Jurkat, Clone E6-1 (cell line): ENCODE measurements around the gene ADGRG6.
A peak's percentile ranks its signal among the peaks of the same experiment; 100 is the strongest.

Experiments used
- DNase-seq: peaks from one replicate; pipeline ENCODE4 v3.0.0-alpha.2; 2011; ENCODE audit warnings: low read depth, low spot score
- H3K4me3 ChIP-seq: 2 replicates; pipeline ENCODE4 v1.5.1; 2011; ENCODE audit warnings: mild to moderate bottlenecking, low read length, control low read depth, moderate library complexity

ADGRG6 gene

DNA sequence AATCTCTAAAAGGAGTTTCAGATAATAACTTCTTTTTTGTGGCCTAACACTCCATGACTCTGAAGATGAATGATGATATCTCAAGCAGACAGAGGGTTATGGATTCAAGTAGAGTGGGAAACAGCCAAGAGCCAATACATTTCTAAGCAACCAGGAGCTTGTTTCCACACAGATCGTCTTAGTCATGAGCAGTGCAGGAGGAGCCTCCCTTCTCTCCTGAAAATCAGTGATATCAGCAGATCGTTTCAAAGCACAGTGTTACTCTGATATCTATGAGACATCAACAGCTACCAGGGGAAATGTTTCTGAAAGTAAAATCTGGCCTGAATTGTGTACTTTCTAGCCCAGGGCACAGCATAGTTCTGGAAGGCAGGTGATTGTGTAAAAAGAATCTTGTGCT lies 11.5 kb downstream of the ADGRG6 start:
- DNase-seq = no peak
- no peak overlapping the region for H3K4me3 ChIP-seq

GRCh38 chr6:142316791-142317368 lies 15.1 kb downstream of the ADGRG6 start:
- DNase-seq = no peak

GRCh38 chr6:142318714-142319113 lies 16.9 kb downstream of the ADGRG6 start:
- DNase-seq = no peak
- H3K4me3 ChIP-seq = no peak overlapping the region

More at GRCh38 chr6:142316791-142317368, 15.1 kb downstream of the ADGRG6 start:
- H3K4me3 ChIP-seq = no peak overlapping the region

DNA sequence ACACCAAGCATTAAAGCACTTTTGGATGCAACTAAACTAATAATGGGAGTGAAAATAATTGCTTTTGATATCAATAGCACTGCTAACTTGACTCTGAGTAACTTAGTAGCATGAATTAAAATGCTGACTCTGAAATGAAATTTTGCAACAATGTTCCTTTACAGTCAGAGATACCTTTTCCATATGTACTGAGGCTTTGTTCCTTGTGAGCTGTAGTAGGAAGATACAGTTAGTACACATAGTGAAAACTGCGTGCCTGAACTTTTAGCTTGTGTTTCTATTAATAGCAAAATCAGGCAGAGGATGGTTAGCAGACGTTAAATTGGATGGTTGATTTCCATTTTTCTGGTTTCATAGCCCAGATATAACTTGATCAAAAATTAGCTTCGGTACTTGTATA lies 18.6 kb downstream of the ADGRG6 start:
- DNase-seq = no peak
- H3K4me3 ChIP-seq = no peak overlapping the region

DNA sequence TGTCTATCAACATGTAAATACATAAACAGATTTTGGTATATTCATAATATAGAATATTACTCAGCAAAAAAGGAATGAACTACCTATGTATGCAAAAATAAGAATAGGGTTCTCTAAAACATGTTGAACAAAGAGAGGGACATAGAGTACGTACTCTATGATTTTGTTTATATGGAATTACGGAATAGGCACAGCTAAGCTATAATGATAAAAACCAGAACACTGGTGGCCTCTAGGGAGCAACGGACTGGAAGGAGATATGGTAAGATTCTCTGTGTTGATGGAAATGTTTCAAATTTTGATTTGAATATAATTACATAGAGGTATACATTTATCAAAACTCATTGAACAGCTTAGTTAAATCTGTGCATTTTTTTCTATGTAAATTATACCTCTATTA lies 19.6 kb downstream of the ADGRG6 start:
- no peak overlapping the region for H3K4me3 ChIP-seq
- no peak for DNase-seq

- no peak for DNase-seq
- no peak overlapping the region for H3K4me3 ChIP-seq
Observed at GRCh38 chr6:142322066-142322465, 20.3 kb downstream of the ADGRG6 start.

DNA sequence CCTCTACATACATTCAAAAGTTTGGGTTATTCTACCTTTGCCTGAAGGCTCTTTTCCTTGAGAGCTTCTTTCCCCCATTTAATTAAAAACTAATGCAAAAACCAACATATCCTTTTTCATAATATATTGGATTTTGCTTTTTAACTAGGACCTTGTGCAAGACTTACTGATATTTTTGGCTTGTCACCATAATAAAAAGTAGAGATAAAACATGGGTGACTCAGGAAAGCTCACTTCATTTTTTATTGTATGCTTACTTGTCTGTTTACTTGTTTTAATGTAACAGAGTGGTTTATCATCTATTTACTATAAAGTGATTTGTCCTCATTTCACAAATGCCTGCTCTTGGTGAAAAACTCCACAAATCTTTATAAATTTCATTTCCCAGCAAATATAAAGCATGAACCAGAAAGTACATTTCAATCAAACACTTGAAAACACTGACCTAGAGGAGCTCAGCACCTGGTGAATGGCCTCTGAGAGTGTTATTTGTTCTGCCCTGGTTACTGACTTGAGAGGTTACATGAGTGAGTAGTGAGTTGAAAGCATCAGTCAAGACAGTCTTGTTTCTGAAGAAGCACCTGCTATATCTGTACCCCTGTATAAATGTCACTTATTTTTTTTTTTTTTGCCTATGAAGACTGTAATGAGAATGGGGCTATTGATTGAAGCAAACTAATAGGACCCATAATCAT lies 20.8 kb downstream of the ADGRG6 start:
- no peak overlapping the region for H3K4me3 ChIP-seq

GRCh38 chr6:142323377-142323776 lies 21.6 kb downstream of the ADGRG6 start:
- no peak overlapping the region for H3K4me3 ChIP-seq
- DNase-seq = no peak

More for the DNA sequence above, 20.8 kb downstream of the ADGRG6 start:
- no peak for DNase-seq

DNA sequence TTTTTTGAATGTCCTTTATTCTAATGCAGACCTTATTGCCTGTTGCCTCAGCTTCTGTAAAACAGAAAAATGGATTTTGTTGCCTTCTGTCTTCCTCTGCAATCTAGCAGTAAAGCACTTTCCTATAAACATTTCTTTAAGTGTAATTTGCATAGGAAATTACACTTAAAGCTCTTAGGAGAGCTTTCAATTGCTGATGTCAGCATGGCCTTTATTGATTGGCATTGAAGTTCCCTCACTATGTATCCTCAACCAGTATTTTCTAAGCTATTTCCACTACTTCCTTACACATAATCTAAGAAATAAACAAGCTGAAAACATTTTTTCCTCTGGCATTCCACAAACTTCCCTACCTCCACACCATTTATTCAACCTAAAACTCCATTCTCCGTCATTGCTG lies 22.3 kb downstream of the ADGRG6 start:
- DNase-seq = no peak
- no peak overlapping the region for H3K4me3 ChIP-seq

DNA sequence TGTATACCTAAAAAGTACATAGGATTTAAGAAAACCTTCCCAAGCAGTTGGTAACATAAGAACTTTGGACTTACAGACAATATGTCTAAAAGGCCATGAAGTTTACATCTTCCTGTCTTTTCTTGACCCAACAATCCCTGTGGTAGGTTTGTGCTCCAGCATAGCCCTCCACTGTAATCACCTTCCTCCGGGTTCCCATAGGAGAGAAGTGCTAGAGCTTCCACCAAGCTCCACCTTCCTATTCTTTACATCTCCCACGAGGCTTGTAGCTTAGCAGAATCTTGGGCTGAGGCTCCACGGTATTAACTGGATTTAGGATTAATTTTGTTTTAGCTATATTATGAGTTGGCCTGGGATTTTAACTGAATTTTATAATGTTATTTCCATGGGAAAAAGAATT lies 23.3 kb downstream of the ADGRG6 start:
- H3K4me3 ChIP-seq = no peak overlapping the region
- no peak for DNase-seq

GRCh38 chr6:142326540-142326939 lies 24.7 kb downstream of the ADGRG6 start:
- no peak overlapping the region for H3K4me3 ChIP-seq
- DNase-seq = no peak

GRCh38 chr6:142328070-142328469 lies 26.3 kb downstream of the ADGRG6 start:
- no peak for DNase-seq
- H3K4me3 ChIP-seq = no peak overlapping the region

- DNase-seq = no peak
- H3K4me3 ChIP-seq = no peak overlapping the region
Observed at GRCh38 chr6:142329486-142330113, 27.8 kb downstream of the ADGRG6 start.

GRCh38 chr6:142331075-142331551 lies 29.3 kb downstream of the ADGRG6 start:
- DNase-seq = peak; percentile 80
- no peak overlapping the region for H3K4me3 ChIP-seq

GRCh38 chr6:142331601-142332000 lies 29.8 kb downstream of the ADGRG6 start:
- H3K4me3 ChIP-seq = no peak overlapping the region
- no peak for DNase-seq

DNA sequence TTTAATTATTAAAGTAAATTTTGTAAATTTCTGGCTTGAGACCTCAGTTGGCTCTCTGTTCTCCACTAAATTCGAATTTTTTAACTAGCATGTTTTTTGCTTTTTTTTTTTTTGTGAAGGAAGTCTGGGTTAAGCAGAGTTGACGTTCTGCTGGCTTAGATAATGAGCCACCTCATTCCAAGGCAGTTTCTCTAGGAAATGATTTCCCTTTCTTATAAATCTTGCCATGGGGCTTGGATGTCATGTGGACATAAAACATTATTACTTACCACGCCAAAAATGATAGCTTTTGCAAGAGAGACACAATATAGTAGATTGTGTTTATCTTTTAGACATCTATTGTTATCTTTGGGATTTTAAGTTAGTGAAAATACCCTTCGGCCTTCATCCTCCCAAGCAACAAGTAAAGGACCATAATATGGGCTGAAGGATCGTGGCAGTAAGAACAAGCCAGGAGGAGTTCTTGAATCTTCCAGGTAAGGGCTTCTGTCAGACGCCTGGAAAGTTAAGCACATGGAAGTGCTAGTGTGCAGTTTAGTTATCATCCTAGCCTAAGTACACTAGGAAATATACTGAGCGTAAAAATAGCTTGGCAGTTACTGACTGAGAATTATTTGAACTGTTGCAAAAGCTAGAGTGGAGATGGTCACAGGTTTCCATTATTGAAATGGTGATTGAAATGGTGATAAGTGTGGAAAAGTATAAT lies 30.7 kb downstream of the ADGRG6 start:
- H3K4me3 ChIP-seq = no peak overlapping the region
- no peak for DNase-seq

DNA sequence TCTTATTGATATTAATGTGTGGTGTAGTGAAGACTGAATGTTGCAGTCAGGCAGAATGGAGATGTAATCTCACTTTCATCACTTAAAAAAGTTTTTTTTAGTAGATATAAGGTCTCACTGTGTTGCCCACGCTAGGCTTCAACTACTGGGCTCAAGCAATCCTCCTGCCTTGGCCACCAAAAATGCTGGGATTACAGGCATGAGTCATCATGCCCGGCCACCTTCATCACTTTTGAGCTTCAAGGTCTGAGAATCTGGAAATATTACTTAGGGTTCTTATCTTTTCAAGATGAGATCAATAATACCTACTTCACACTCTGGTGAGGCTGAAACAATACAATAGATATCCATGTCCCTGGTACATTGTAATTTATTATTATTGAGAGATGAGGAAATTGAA lies 31.6 kb downstream of the ADGRG6 start:
- DNase-seq = no peak
- H3K4me3 ChIP-seq = no peak overlapping the region

DNA sequence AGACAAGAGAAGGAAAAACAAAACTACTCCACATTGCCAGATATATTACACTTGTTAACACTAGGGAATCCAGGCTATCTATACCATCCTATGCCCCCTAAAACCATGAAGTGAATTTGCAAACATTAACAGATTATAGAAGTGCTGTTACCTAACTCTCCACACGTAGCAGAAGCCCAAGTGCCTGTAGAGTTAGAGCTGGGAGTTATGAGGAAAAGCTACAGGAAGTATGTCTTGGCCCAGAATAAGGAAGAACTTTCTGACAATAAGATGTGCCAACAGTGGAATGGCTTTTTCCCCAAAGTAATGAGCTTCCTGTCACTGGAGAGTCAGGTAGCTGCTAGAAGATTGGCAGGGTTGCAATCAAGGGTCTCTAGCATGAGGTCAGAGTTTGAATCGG lies 32.5 kb downstream of the ADGRG6 start:
- no peak for DNase-seq

DNA sequence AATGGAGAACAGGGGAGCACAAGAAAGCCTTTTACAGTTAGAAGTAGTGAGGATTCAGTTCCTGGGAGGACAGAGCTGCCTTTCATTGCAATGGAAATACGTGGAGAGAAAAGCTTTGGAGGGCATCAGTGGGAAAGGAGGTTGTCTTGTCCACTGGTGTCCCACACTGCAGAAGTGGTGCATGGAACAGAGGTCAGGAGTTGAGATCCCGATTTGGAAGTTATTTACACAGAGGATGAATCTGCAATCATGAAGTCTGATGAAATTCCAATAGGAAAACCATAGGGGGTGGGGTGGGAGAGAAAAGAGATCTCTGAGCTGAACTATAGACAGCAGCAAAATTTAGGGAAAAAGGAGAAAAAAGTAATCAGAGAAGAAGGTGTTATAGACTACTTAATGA lies 33.6 kb downstream of the ADGRG6 start:
- DNase-seq = no peak
- H3K4me3 ChIP-seq = no peak overlapping the region

More for the DNA sequence above, 32.5 kb downstream of the ADGRG6 start:
- H3K4me3 ChIP-seq = no peak overlapping the region

GRCh38 chr6:142336183-142336582 lies 34.4 kb downstream of the ADGRG6 start:
- no peak overlapping the region for H3K4me3 ChIP-seq
- no peak for DNase-seq
